ENCODE data around the gene ZNF197. TPM values are rescaled to one million over a fixed set of nuclear protein-coding genes. Genes with fewer than 3 reads are reported as not detected.

The ZNF197 gene
- total and polyA plus RNA-seq, 2 of the 8 experiments (the other 6 are each of a cell fraction or from before 2014, with no cell fraction given): 3.9 to 16.8 TPM

DNA sequence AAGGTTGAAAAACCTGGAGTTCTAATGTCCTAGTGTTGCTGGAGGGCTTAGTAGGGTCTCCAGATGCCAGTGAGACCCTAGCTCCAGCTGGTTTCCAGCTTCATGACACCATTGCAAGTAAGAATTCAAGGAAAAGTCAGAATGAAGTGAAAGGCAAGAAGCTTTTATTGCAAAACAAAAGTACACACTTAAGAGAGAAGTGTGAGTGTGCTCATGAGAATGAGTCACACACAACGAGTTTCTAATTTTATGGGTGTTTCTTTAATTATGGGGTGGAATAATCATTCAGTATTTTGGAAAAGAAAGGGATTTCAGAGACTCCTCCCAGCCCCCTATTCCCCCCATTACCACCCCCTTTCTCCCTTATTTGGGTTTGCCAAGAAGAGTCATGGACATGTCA is 63.1 kb downstream of the ZNF197 start:
- Histone ChIP-seq H2BK15ac (ENCODE audit: low read length) (no peak overlapping the region), H2BK20ac (ENCODE audit: low read length) (no peak overlapping the region), H2AK5ac (ENCODE audit: low read depth, low read length) (no peak overlapping the region), H3K4ac (replicated peaks; ENCODE audit: insufficient read length, low read depth, low read length) (no peak overlapping the region), H3K27ac (ENCODE audit: low read depth, low read length) (no peak overlapping the region), H2AFZ (ENCODE audit: low read length) (no peak overlapping the region), H4K20me1 (replicated peaks in 1 of 2; ENCODE audit: control insufficient read depth in 1 of 2, insufficient read depth in 2 of 2, low read length in 2 of 2) (no peaks in the 10 kb centered on the region), H3K18ac (ENCODE audit: extremely low read depth, low read length) (no peak overlapping the region), H3K27me3 (replicated peaks in 1 of 4; ENCODE audit: control insufficient read depth in 3 of 4, extremely low read depth in 1 of 4, insufficient read depth in 3 of 4, low read length in 3 of 4) (no peaks in the 10 kb centered on the region; a peak in 1 of 7 replicates), H4K91ac (replicated peaks; ENCODE audit: insufficient read length, low read length) (no peak overlapping the region), H3K36me3 (ENCODE audit: control insufficient read depth in 2 of 4, insufficient read depth in 4 of 4, low read length in 3 of 4) (peaks cover 0 to 2% (median 0%) of the 10 kb centered on the region in 4 experiments; a peak in 2 of 8 replicates), H3K4me3 (ENCODE audit: extremely low read depth in 1 of 4, insufficient read depth in 2 of 4, low read depth in 3 of 4, low read length in 4 of 4) (no peak overlapping the region), H3K79me1 (ENCODE audit: low read depth, low read length) (no peaks in the 10 kb centered on the region), H3K14ac (ENCODE audit: insufficient read length) (no peak overlapping the region), H3K9me3 (ENCODE audit: insufficient read depth in 2 of 2, low read depth in 1 of 2, low read length in 1 of 2) (peaks cover 21 to 52% of the 10 kb centered on the region in 2 experiments), H3K4me2 (ENCODE audit: insufficient read depth in 1 of 2, low read depth in 2 of 2, low read length in 2 of 2) (no peak overlapping the region), H3K56ac (replicated peaks; ENCODE audit: insufficient read length, low read depth, low read length) (no peak overlapping the region), H2BK12ac (ENCODE audit: low read depth, low read length) (no peak overlapping the region), H4K8ac (ENCODE audit: extremely low read depth, insufficient read depth, low read length) (no peak overlapping the region), H3K79me2 (ENCODE audit: control insufficient read depth in 1 of 2, insufficient read depth in 2 of 2, low read length in 2 of 2) (no peaks in the 10 kb centered on the region), H3K23me2 (ENCODE audit: low read depth, low read length) (no peaks in the 10 kb centered on the region), H3K4me1 (replicated peaks in 1 of 4; ENCODE audit: control insufficient read depth in 3 of 4, insufficient read depth in 4 of 4, low read length in 3 of 4) (no peaks in the 10 kb centered on the region), H3K23ac (ENCODE audit: insufficient read length) (no peak overlapping the region), H2BK5ac (ENCODE audit: low read depth, low read length) (no peak overlapping the region), H3K9ac (replicated peaks in 1 of 4; ENCODE audit: extremely low read depth in 1 of 4, low read depth in 3 of 4, low read length in 3 of 4) (no peak overlapping the region), H2BK120ac (replicated peaks; ENCODE audit: low read depth, low read length) (no peak overlapping the region), H4K5ac (ENCODE audit: insufficient read length, low read depth, low read length) (no peak overlapping the region)
- 55% methylated on average over 1 of the region's 1 CpG; no CpG with 5 or more reads in 1 of the 2 experiments for WGBS, 2 experiments (ENCODE audit: extremely low coverage in 1 of 2, insufficient coverage in 1 of 2, insufficient read length in 1 of 2, insufficient replicate concordance in 2 of 2, low coverage in 1 of 2, low lambda C conversion rate in 2 of 2, missing lambda C conversion rate in 1 of 2)
- ChIA-PET CTCF (ENCODE audit: partially characterized antibody) (no interaction called here), POLR2A (ENCODE audit: partially characterized antibody) (interaction anchor here (1.1 kb wide), 1 partner anchor 17 kb away, joined by 4 read pairs; no protein-coding TSS in a partner anchor)
- DNase-seq (ENCODE audit: low read depth in 1 of 2, low spot score in 2 of 2): no peak
- no peak for FAIRE-seq
- TF ChIP-seq CBX8 (IDR thresholded peaks at IDR 0.05; ENCODE audit: borderline replicate concordance, low read depth, low read length) (no peak), SIRT6 (IDR thresholded peaks at IDR 0.05; ENCODE audit: low read length) (no peak), TEAD4 (IDR thresholded peaks at IDR 0.05; ENCODE audit: low read depth, low read length) (no peak), BRCA1 (IDR thresholded peaks at IDR 0.05; ENCODE audit: low read depth, low read length) (no peak), RNF2 (IDR thresholded peaks at IDR 0.05; ENCODE audit: borderline replicate concordance, low read depth, low read length, missing control alignments, poor library complexity, severe bottlenecking) (no peak), BACH1 (IDR thresholded peaks at IDR 0.05; ENCODE audit: low read length) (no peak), KDM1A (IDR thresholded peaks at IDR 0.05; ENCODE audit: borderline replicate concordance, low read length) (no peak), GTF2F1 (IDR thresholded peaks at IDR 0.05; ENCODE audit: borderline replicate concordance, low read depth, low read length) (no peak)
- TF ChIP-seq, protein P1, sequence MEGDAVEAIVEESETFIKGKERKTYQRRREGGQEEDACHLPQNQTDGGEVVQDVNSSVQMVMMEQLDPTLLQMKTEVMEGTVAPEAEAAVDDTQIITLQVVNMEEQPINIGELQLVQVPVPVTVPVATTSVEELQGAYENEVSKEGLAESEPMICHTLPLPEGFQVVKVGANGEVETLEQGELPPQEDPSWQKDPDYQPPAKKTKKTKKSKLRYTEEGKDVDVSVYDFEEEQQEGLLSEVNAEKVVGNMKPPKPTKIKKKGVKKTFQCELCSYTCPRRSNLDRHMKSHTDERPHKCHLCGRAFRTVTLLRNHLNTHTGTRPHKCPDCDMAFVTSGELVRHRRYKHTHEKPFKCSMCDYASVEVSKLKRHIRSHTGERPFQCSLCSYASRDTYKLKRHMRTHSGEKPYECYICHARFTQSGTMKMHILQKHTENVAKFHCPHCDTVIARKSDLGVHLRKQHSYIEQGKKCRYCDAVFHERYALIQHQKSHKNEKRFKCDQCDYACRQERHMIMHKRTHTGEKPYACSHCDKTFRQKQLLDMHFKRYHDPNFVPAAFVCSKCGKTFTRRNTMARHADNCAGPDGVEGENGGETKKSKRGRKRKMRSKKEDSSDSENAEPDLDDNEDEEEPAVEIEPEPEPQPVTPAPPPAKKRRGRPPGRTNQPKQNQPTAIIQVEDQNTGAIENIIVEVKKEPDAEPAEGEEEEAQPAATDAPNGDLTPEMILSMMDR (IDR thresholded peaks at IDR 0.05; ENCODE audit: control extremely low read depth in 1 of 3, insufficient read depth in 1 of 3, low read depth in 1 of 3, low read length in 3 of 3): no peak
- TF ChIP-seq, protein P2, sequence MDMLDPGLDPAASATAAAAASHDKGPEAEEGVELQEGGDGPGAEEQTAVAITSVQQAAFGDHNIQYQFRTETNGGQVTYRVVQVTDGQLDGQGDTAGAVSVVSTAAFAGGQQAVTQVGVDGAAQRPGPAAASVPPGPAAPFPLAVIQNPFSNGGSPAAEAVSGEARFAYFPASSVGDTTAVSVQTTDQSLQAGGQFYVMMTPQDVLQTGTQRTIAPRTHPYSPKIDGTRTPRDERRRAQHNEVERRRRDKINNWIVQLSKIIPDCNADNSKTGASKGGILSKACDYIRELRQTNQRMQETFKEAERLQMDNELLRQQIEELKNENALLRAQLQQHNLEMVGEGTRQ (IDR thresholded peaks at IDR 0.05; ENCODE audit: low read length): no peak
